Loucy (cell line): ENCODE results near the gene SOHLH1.

ENCODE experiments used
- H2AFZ ChIP-seq: fragments of 200-600 bp; sonication (generic); 2 replicates; pipeline ENCODE4 v1.6.0; 2016; ENCODE audit warnings: antibody characterized with exemption, mild to moderate bottlenecking, low read length, moderate library complexity
- H3F3A ChIP-seq: fragments of 200-600 bp; 2 replicates; pipeline ENCODE4 v1.6.0; 2016; ENCODE audit warnings: antibody characterized with exemption, low read depth, mild to moderate bottlenecking
- H3K27me3 ChIP-seq: fragments of 200-600 bp; sonication (generic); 2 replicates; pipeline ENCODE4 v1.6.1; 2014; ENCODE audit warnings: low read length, mild to moderate bottlenecking; ENCODE audit not compliant: insufficient read depth, poor library complexity, severe bottlenecking
- H3K36me3 ChIP-seq: fragments of 200-600 bp; sonication (generic); 2 replicates; pipeline ENCODE4 v1.6.1; 2016; ENCODE audit warnings: low read length; ENCODE audit not compliant: insufficient read depth
- H3K4me1 ChIP-seq: fragments of 200-600 bp; sonication (generic); 2 replicates; pipeline ENCODE4 v1.5.1; 2014; ENCODE audit warnings: low read length, mild to moderate bottlenecking; ENCODE audit not compliant: insufficient read depth, poor library complexity, severe bottlenecking
- H3K4me2 ChIP-seq: fragments of 200-600 bp; sonication (generic); 2 replicates; pipeline ENCODE4 v1.6.0; 2014; ENCODE audit warnings: antibody characterized with exemption, low read length, low read depth, mild to moderate bottlenecking; ENCODE audit not compliant: poor library complexity, severe bottlenecking
- H3K4me3 ChIP-seq: fragments of 200-600 bp; sonication (generic); 2 replicates; pipeline ENCODE4 v1.5.1; 2014; ENCODE audit warnings: low read length, mild to moderate bottlenecking, mixed read lengths; ENCODE audit not compliant: poor library complexity, severe bottlenecking
- H3K79me2 ChIP-seq: fragments of 200-600 bp; sonication (generic); 2 replicates; pipeline ENCODE4 v1.6.1; 2014; ENCODE audit warnings: low read length; ENCODE audit not compliant: insufficient read depth
- H3K9ac ChIP-seq: fragments of 200-600 bp; sonication (generic); 2 replicates; pipeline ENCODE4 v1.6.0; 2014; ENCODE audit warnings: mild to moderate bottlenecking, low read depth, low read length, moderate library complexity; ENCODE audit not compliant: poor library complexity, severe bottlenecking
- H3K9me2 ChIP-seq: fragments of 200-600 bp; sonication (generic); replicated peaks from 2 replicates; pipeline ENCODE4 v1.6.1; 2016; ENCODE audit warnings: low read depth, low read length, mixed read lengths
- H3K9me3 ChIP-seq: fragments of 200-600 bp; sonication (generic); 2 replicates; pipeline ENCODE4 v1.6.1; 2014; ENCODE audit warnings: mild to moderate bottlenecking, antibody characterized with exemption, low read length, low read depth; ENCODE audit not compliant: insufficient read depth
- H4K20me1 ChIP-seq: fragments of 200-600 bp; sonication (generic); 2 replicates; pipeline ENCODE4 v1.6.0; 2014; ENCODE audit warnings: antibody characterized with exemption, low read length, mild to moderate bottlenecking; ENCODE audit not compliant: insufficient read depth, poor library complexity, severe bottlenecking
- EZH2phosphoT487 ChIP-seq: fragments of 200-600 bp; IDR thresholded peaks from 2 replicates; pipeline ENCODE4 v1.6.1; 2018; ENCODE audit warnings: antibody characterized with exemption, mild to moderate bottlenecking, moderate library complexity, borderline replicate concordance
- TF ChIP-seq, protein P1 (sequence below): fragments of 200-600 bp; sonication (generic); conservative IDR thresholded peaks from 2 replicates; pipeline ENCODE4 v1.5.1; 2014; ENCODE audit warnings: mild to moderate bottlenecking, antibody characterized with exemption, low read length

SOHLH1 gene

DNA sequence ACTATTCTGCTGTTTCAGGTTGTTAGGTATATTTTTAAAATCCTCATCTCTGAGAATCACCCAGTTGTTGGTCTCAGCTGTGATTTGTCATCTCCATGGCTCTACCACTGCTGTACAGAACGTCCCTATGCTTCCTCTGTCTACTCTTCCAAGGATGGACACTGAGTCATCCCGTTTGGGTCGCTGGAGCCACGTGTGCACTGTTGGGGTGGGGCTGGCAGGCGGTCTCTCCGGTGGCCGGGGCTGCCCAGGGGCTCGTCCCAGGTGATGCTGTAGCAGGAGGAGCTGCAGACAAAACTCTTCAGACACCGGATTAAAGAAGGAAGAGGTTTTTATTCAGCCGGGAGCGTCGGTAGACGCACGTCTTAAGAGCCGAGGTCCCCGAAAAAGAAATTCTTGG is 19.2 kb downstream of the SOHLH1 start:
- Histone ChIP-seq H3K79me2 (no peaks in the 10 kb centered on the region), H3K9me3 (no peaks in the 10 kb centered on the region), H3K9ac (no peak overlapping the region), H3K36me3 (no peaks in the 10 kb centered on the region), H3F3A (no peaks in the 10 kb centered on the region), H3K4me1 (no peaks in the 10 kb centered on the region), H3K4me2 (no peak overlapping the region), H4K20me1 (no peaks in the 10 kb centered on the region), H3K4me3 (no peak overlapping the region), H3K27me3 (no peaks in the 10 kb centered on the region), H3K9me2 (no peaks in the 10 kb centered on the region), H2AFZ (no peak overlapping the region)
- TF ChIP-seq, protein P1, sequence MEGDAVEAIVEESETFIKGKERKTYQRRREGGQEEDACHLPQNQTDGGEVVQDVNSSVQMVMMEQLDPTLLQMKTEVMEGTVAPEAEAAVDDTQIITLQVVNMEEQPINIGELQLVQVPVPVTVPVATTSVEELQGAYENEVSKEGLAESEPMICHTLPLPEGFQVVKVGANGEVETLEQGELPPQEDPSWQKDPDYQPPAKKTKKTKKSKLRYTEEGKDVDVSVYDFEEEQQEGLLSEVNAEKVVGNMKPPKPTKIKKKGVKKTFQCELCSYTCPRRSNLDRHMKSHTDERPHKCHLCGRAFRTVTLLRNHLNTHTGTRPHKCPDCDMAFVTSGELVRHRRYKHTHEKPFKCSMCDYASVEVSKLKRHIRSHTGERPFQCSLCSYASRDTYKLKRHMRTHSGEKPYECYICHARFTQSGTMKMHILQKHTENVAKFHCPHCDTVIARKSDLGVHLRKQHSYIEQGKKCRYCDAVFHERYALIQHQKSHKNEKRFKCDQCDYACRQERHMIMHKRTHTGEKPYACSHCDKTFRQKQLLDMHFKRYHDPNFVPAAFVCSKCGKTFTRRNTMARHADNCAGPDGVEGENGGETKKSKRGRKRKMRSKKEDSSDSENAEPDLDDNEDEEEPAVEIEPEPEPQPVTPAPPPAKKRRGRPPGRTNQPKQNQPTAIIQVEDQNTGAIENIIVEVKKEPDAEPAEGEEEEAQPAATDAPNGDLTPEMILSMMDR: no peak
- TF ChIP-seq EZH2phosphoT487: no peak

DNA sequence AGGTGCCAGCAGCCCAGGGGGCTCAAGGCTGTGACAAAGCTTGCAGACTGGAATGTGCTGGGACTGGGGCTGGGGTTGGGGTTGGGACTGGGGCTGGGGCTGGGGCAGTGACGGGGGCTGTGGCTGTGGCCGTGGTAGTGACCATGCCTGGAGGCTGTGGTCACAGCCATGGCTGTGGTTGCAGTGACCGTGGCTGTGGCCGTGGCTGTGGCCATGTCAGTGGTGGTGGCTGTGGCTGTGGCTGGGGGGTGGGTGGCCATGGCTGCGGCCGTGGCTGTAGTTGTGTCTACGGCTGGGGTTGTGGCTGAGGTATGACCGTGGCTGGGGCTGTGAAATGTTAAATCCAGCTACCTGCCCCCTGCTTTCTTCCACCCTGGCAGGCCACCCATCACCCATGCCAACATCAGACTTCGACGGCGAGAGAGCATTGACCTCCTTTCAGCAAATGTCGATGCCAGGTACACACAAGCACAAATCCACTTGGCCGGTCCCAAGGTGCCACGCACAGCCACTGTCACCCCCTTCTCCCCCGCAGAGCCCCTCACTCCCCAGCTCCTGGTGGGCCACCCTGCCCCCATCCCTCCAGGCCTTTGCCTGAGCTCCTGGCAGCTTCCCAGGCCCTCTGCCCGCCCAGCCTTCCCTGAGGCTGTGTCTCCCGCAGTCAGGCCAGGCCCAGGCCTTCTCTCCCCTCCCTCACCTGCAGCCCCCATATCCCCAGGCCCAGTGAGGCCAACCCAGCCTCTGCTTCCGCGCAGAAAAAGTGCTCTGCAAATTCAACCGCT is 20.9 kb downstream of the SOHLH1 start:
- no peaks in the 10 kb centered on the region for H3K4me1 ChIP-seq
- TF ChIP-seq, protein P1: no peak
- no peak for TF ChIP-seq EZH2phosphoT487
- H3K4me2 ChIP-seq: no peak overlapping the region
- no peak overlapping the region for H3K4me3 ChIP-seq
- H3K36me3 ChIP-seq: no peaks in the 10 kb centered on the region
- no peaks in the 10 kb centered on the region for H3K79me2 ChIP-seq
- H3K9me2 ChIP-seq: no peaks in the 10 kb centered on the region
- no peak overlapping the region for H2AFZ ChIP-seq
- no peaks in the 10 kb centered on the region for H3K27me3 ChIP-seq
- no peaks in the 10 kb centered on the region for H3F3A ChIP-seq
- no peaks in the 10 kb centered on the region for H3K9me3 ChIP-seq
- H3K9ac ChIP-seq: no peak overlapping the region
- H4K20me1 ChIP-seq: no peaks in the 10 kb centered on the region

DNA sequence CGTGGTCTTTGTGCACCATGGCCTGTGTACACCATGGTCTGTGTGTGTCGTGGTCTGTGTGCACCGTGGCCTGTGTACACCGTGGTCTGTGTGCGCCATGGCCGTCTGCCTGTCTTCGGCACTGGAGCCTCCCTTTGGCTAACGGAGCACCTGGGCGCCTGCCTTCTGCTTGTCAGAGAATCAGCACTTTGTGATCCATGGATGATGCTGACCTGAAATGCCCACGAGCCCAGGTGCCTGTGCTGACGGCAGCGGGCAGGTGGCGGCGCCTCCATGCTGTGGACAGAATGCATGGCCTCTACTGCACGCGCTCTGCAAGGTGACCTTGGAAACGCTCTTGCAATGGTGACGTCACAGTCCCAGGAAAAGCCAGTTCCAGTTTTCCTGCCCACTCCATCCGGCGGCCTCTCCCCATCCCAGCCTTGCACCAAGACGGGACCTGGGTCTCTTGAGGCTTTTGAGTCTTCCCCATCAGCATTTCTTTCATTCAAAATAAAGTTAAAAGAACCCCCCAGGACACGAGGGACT is 21.6 kb downstream of the SOHLH1 start:
- H3K9me2 ChIP-seq: no peaks in the 10 kb centered on the region
- no peaks in the 10 kb centered on the region for H3F3A ChIP-seq
- H3K9ac ChIP-seq: no peak overlapping the region
- H3K36me3 ChIP-seq: no peaks in the 10 kb centered on the region
- H3K4me3 ChIP-seq: no peak overlapping the region
- H3K9me3 ChIP-seq: no peaks in the 10 kb centered on the region
- no peaks in the 10 kb centered on the region for H3K4me1 ChIP-seq
- no peaks in the 10 kb centered on the region for H3K27me3 ChIP-seq
- TF ChIP-seq EZH2phosphoT487: no peak
- TF ChIP-seq, protein P1: no peak
- H3K79me2 ChIP-seq: no peaks in the 10 kb centered on the region
- H2AFZ ChIP-seq: no peak overlapping the region
- no peaks in the 10 kb centered on the region for H4K20me1 ChIP-seq
- no peak overlapping the region for H3K4me2 ChIP-seq
